GM12878 (cell line): ENCODE results near the gene ZNF625. TPM values are rescaled to one million over a fixed set of nuclear protein-coding genes. Genes with fewer than 3 reads are reported as not detected.
A peak's percentile ranks its signal among the peaks of the same experiment; 100 is the strongest.

Experiments
- ATAC-seq: fragments of 200-7000 bp; cut with Tn5 transposase; 3 replicates; pipeline ENCODE4 v1.9.1; 2020; ENCODE audit warnings: mild to moderate bottlenecking, moderate library complexity
- BruUV-seq: library from RNA; stranded (reverse); fragments of 400-500 nt; replicated peaks from 2 replicates; lab custom pipeline; 2021; lab: Mats Ljungman, UMichigan
- CTCF ChIA-PET: fragments of 300-600 bp; sonication (Branson Sonifier 250); formaldehyde crosslinking; extraction: SDS; loops from one replicate; lab custom pipeline; 2021; ENCODE audit warnings: inconsistent platforms; lab: Yijun Ruan, JAX
- POLR2A ChIA-PET: fragments of 350-600 bp; formaldehyde crosslinking; extraction: SDS; loops from one replicate; lab custom pipeline; 2021; ENCODE audit warnings: inconsistent platforms; lab: Charles Lee
- RAD21 ChIA-PET: fragments of 300-600 bp; sonication (Branson Sonifier 250); formaldehyde crosslinking; loops from one replicate; lab custom pipeline; 2023; ENCODE audit warnings: antibody characterized with exemption; ENCODE audit not compliant: unreplicated experiment; lab: Charles Lee
- SMC1A ChIA-PET: fragments of 300-600 bp; sonication (Branson Sonifier 250); formaldehyde crosslinking; loops from one replicate; lab custom pipeline; 2023; ENCODE audit not compliant: unreplicated experiment, uncharacterized antibody; lab: Charles Lee
- DNase-seq: peaks from one replicate; pipeline ENCODE4 v3.0.0-alpha.2; 2011; ENCODE audit warnings: low read depth, low spot score
- FAIRE-seq: peaks from 3 replicates; lab custom pipeline; 2011; peaks lifted over from hg19 to GRCh38; lab: Jason Lieb, UNC
- H2AFZ ChIP-seq: 2 replicates; pipeline ENCODE4 v1.6.0; 2011; ENCODE audit warnings: low read depth, low read length, control low read depth; ENCODE audit not compliant: control insufficient read depth
- H3K27ac ChIP-seq: 2 replicates; pipeline ENCODE4 v1.5.1; 2011; ENCODE audit warnings: control low read depth; ENCODE audit not compliant: control insufficient read depth, insufficient read depth
- H3K27me3 ChIP-seq, 2 experiments: replicated peaks in 1 of 2; 2 replicates each; pipeline versions ENCODE4 v1.6.0 to v1.6.1; 2011; ENCODE audit warnings: low read length in 1 of 2; ENCODE audit not compliant: control insufficient read depth in 2 of 2, insufficient read depth in 2 of 2
- H3K36me3 ChIP-seq, 2 experiments: 2 replicates each; pipeline ENCODE4 v1.5.1; 2011; ENCODE audit warnings: low read length in 1 of 2; ENCODE audit not compliant: control insufficient read depth in 2 of 2, insufficient read depth in 2 of 2
- H3K4me1 ChIP-seq: 2 replicates; pipeline ENCODE4 v1.6.1; 2011; ENCODE audit warnings: mild to moderate bottlenecking, low read length, moderate library complexity, mixed read lengths; ENCODE audit not compliant: control insufficient read depth, insufficient read depth
- H3K4me2 ChIP-seq: 2 replicates; pipeline ENCODE4 v1.6.0; 2011; ENCODE audit warnings: control low read depth; ENCODE audit not compliant: control insufficient read depth, insufficient read depth
- H3K4me3 ChIP-seq: fragments of 200-600 bp; sonication (generic); 2 replicates; pipeline ENCODE4 v1.5.1; 2016
- H3K79me2 ChIP-seq: 2 replicates; pipeline ENCODE4 v1.6.0; 2011; ENCODE audit warnings: low read length; ENCODE audit not compliant: control insufficient read depth, insufficient read depth
- H3K9ac ChIP-seq: 2 replicates; pipeline ENCODE4 v1.8.0; 2011; ENCODE audit warnings: low read length, control low read depth, mixed read lengths; ENCODE audit not compliant: control insufficient read depth, insufficient read depth
- H3K9me3 ChIP-seq: replicated peaks from 3 replicates; pipeline ENCODE4 v1.5.1; 2011; ENCODE audit warnings: mild to moderate bottlenecking, low read length; ENCODE audit not compliant: control insufficient read depth, insufficient read depth
- H4K20me1 ChIP-seq: 2 replicates; pipeline ENCODE4 v1.6.0; 2011; ENCODE audit not compliant: control insufficient read depth, insufficient read depth
- CHD2 ChIP-seq: IDR thresholded peaks from 2 replicates; pipeline ENCODE4 v1.6.1; 2011; ENCODE audit warnings: low read depth, low read length, improper control_type of control experiment, borderline replicate concordance
- CTCF ChIP-seq, 3 experiments: IDR thresholded peaks in 2 of 3; conservative IDR thresholded peaks in 1 of 3; 2 replicates each; pipeline ENCODE4 v1.5.1; 2011; ENCODE audit warnings: low read depth in 3 of 3, low read length in 3 of 3, mild to moderate bottlenecking in 3 of 3, control low read depth in 2 of 3, moderate library complexity in 2 of 3, inconsistent platforms in 1 of 3, mixed read lengths in 1 of 3; ENCODE audit not compliant: control insufficient read depth in 2 of 3, insufficient read depth in 1 of 3; ENCODE audit errors: extremely low read depth in 1 of 3
- NR2C1 ChIP-seq: fragments of 450-650 bp; IDR thresholded peaks from 2 replicates; pipeline ENCODE4 v1.6.1; 2017; ENCODE audit warnings: antibody characterized with exemption, mild to moderate bottlenecking, moderate library complexity
- RAD51 ChIP-seq: fragments of 450-650 bp; IDR thresholded peaks from 2 replicates; pipeline ENCODE4 v1.6.1; 2016; ENCODE audit warnings: moderate library complexity, mild to moderate bottlenecking, inconsistent platforms
- RELB ChIP-seq: fragments of 450-650 bp; IDR thresholded peaks from 2 replicates; pipeline ENCODE4 v1.6.1; 2017; ENCODE audit warnings: low read depth, mild to moderate bottlenecking, moderate library complexity
- SIX5 ChIP-seq: IDR thresholded peaks from 2 replicates; pipeline ENCODE4 v1.6.1; 2011; ENCODE audit warnings: mild to moderate bottlenecking, low read depth, low read length, moderate library complexity; ENCODE audit not compliant: severe bottlenecking
- YBX1 ChIP-seq: fragments of 450-650 bp; IDR thresholded peaks from 2 replicates; pipeline ENCODE4 v1.6.1; 2016; ENCODE audit warnings: antibody characterized with exemption
- WGBS: methylation state at CpG from one replicate; pipeline ENCODE4 v1.1.6; 2016; ENCODE audit warnings: low lambda C conversion rate; ENCODE audit not compliant: insufficient replicate concordance, insufficient coverage; ENCODE audit errors: missing lambda C conversion rate; 5-methylcytosine and 5-hydroxymethylcytosine counted together
- in situ Hi-C: fragments of 300-500 bp; cut with MboI; formaldehyde crosslinking; loops from 9 replicates; pipeline ENCODE4 v1.14.3; 2018; ENCODE audit warnings: mixed read lengths
- intact Hi-C: fragments of 100-400 bp; cut with micrococcal nuclease; formaldehyde crosslinking; loops from one replicate; pipeline ENCODE4 v1.14.2; 2022; ENCODE audit not compliant: unreplicated experiment
- polyA plus RNA-seq, 11 experiments: library from polyadenylated mRNA; depleted of rRNA in 4 of 11; unstranded in 6 of 11; stranded (reverse) in 5 of 11; fragments of >200 nt; fragmentation: Nextera tagmentation in 4 of 11; fragmentation: Illumina TruSeq in 1 of 11; extraction: Ambion mirVana in 4 of 11; extraction: Trizol in 1 of 11; gene quantifications; 1 replicate in 1 of 11; 2 replicates in 10 of 11; pipeline versions ENCODE4 v1.2.1 to v1.2.3, GENCODE V29; 2011 to 2016; ENCODE audit warnings: inconsistent platforms in 2 of 11, missing spikeins in 2 of 11, low read depth in 1 of 11
- total RNA-seq, 4 experiments: library from RNA; depleted of rRNA in 3 of 4; stranded (reverse); fragments of >200 nt in 3 of 4; fragmentation: Illumina TruSeq in 1 of 4; extraction: Trizol in 1 of 4; gene quantifications; 2 replicates each; pipeline versions ENCODE4 v1.2.1 to v1.2.3, GENCODE V29; 2013 to 2021

Gene ZNF625
- total and polyA plus RNA-seq, 10 of the 15 experiments (the other 5 are each of a cell fraction or from before 2014, with no cell fraction given) = 0.52 to 5.0 (median 1.3) TPM

- no peak for FAIRE-seq
Observed at GRCh38 chr19:12139269-12139668, 17.3 kb downstream of the ZNF625 start.

More at GRCh38 chr19:12139269-12139668, 17.3 kb downstream of the ZNF625 start:
- no peak for ATAC-seq
- Histone ChIP-seq H3K9me3 (peaks cover 6% of the 10 kb centered on the region), H3K27me3 (no peaks in the 10 kb centered on the region), H3K9ac (peak overlapping the region; percentile 89), H4K20me1 (no peaks in the 10 kb centered on the region), H3K27ac (no peak overlapping the region), H3K4me2 (peak overlapping the region; percentile 75), H3K4me3 (peak overlapping the region; percentile 96), H2AFZ (no peak overlapping the region), H3K4me1 (peaks cover 3% of the 10 kb centered on the region), H3K79me2 (peaks cover 4% of the 10 kb centered on the region; the same call in 1 of the 2 replicates), H3K36me3 (peaks cover 1 to 11% of the 10 kb centered on the region in 2 experiments)
- TF ChIP-seq CTCF (IDR thresholded peaks at IDR 0.05 in 2 of 3, conservative IDR thresholded peaks at IDR 0.05 in 1 of 3; ENCODE audit: control insufficient read depth in 2 of 3, extremely low read depth in 1 of 3, insufficient read depth in 1 of 3, low read depth in 3 of 3, low read length in 3 of 3) = no peak
- TF ChIP-seq YBX1 = no peak
- TF ChIP-seq RELB = no peak
- TF ChIP-seq RAD51 = no peak
- no peak for TF ChIP-seq CHD2
- no peak for TF ChIP-seq SIX5
- no peak for TF ChIP-seq NR2C1
- POLR2A ChIA-PET = no interaction called here
- CTCF ChIA-PET = interaction anchor here (0.7 to 7.2 kb wide), 7 partner anchors 48 to 357 kb away, joined by 3 to 84 read pairs (median 32); partner anchors contain the start of genes ZNF491, ZNF700 and ZNF763
- DNase-seq = no peak
- RAD21 ChIA-PET = interaction anchor here (0.6 to 3.2 kb wide), 6 partner anchors 23 to 216 kb away, joined by 3 to 55 read pairs (median 16); partner anchors contain the start of genes ZNF136, ZNF563, ZNF700 and ZNF763
- intact Hi-C loops (no loop called here), in situ Hi-C loops (no loop called here)
- no TSS peak for BruUV-seq
- WGBS = 40% methylated on average over 12 of the region's 13 CpGs
- SMC1A ChIA-PET = interaction anchor here (2.0 to 2.4 kb wide), 2 partner anchors 154 to 215 kb away, joined by 7 to 28 read pairs; partner anchors contain the start of gene ZNF700
